IMR-90 (cell line): ENCODE data around the gene OR51B4. TPM values are rescaled to one million over a fixed set of nuclear protein-coding genes. Genes with fewer than 3 reads are reported as not detected.

ENCODE experiments used
- ATAC-seq: fragments of 200-7000 bp; cut with Tn5 transposase; 2 replicates; pipeline ENCODE4 v1.9.1; 2020; ENCODE audit warnings: low read depth, mild to moderate bottlenecking, moderate library complexity
- BruUV-seq: library from RNA; stranded (reverse); fragments of 400-500 nt; replicated peaks from 2 replicates; lab custom pipeline; 2021; lab: Mats Ljungman, UMichigan
- CTCF ChIA-PET: fragments of 300-600 bp; formaldehyde crosslinking; extraction: SDS; loops from one replicate; lab custom pipeline; 2021; ENCODE audit warnings: antibody characterized with exemption; lab: Yijun Ruan, JAX
- POLR2A ChIA-PET: fragments of 300-600 bp; sonication (Branson Sonifier 250); formaldehyde crosslinking; loops from one replicate; lab custom pipeline; 2022; ENCODE audit warnings: antibody characterized with exemption; ENCODE audit not compliant: unreplicated experiment; lab: Charles Lee
- DNase-seq: peaks from one replicate; pipeline ENCODE4 v3.0.0; 2013
- H2AFZ ChIP-seq: replicated peaks from 2 replicates; pipeline ENCODE3; 2013; ENCODE audit warnings: low read length, mild to moderate bottlenecking; ENCODE audit not compliant: poor library complexity
- H2AK5ac ChIP-seq: 2 replicates; pipeline ENCODE4 v1.6.1; 2013; ENCODE audit warnings: low read depth, low read length, inconsistent platforms
- H2AK9ac ChIP-seq: replicated peaks from 2 replicates; pipeline ENCODE3; 2013; ENCODE audit warnings: mild to moderate bottlenecking, low read depth, low read length, moderate library complexity; ENCODE audit not compliant: poor library complexity
- H2BK120ac ChIP-seq: 2 replicates; pipeline ENCODE4 v1.6.1; 2013; ENCODE audit warnings: low read depth, low read length, inconsistent platforms
- H2BK15ac ChIP-seq: 3 replicates; pipeline ENCODE4 v1.6.1; 2013; ENCODE audit warnings: low read depth, low read length, inconsistent platforms
- H2BK20ac ChIP-seq: 2 replicates; pipeline ENCODE4 v1.6.1; 2013; ENCODE audit warnings: low read depth, mild to moderate bottlenecking, inconsistent platforms, low read length, moderate library complexity
- H2BK5ac ChIP-seq: 2 replicates; pipeline ENCODE4 v1.6.1; 2013; ENCODE audit warnings: mild to moderate bottlenecking, low read depth, low read length, inconsistent platforms; ENCODE audit not compliant: poor library complexity, severe bottlenecking
- H3K14ac ChIP-seq: replicated peaks from 2 replicates; pipeline ENCODE4 v1.6.1; 2013; ENCODE audit warnings: low read depth, low read length, inconsistent platforms
- H3K18ac ChIP-seq: 2 replicates; pipeline ENCODE4 v1.6.1; 2013; ENCODE audit warnings: low read depth, low read length, control low read depth
- H3K23ac ChIP-seq: 2 replicates; pipeline ENCODE4 v1.6.1; 2013; ENCODE audit warnings: low read depth, low read length, inconsistent platforms
- H3K27ac ChIP-seq: 2 replicates; pipeline ENCODE4 v1.5.1; 2013; ENCODE audit warnings: mild to moderate bottlenecking, control low read depth, low read length; ENCODE audit not compliant: insufficient read depth
- H3K27me3 ChIP-seq: 2 replicates; pipeline ENCODE4 v1.6.1; 2013; ENCODE audit warnings: low read length; ENCODE audit not compliant: control insufficient read depth, insufficient read depth
- H3K36me3 ChIP-seq: 2 replicates; pipeline ENCODE4 v1.6.1; 2013; ENCODE audit warnings: low read length, mixed read lengths; ENCODE audit not compliant: control insufficient read depth, insufficient read depth
- H3K4ac ChIP-seq: 2 replicates; pipeline ENCODE4 v1.6.1; 2013; ENCODE audit warnings: low read depth, low read length, inconsistent platforms
- H3K4me1 ChIP-seq: 2 replicates; pipeline ENCODE4 v1.6.1; 2013; ENCODE audit warnings: low read length, mixed read lengths; ENCODE audit not compliant: control insufficient read depth, insufficient read depth
- H3K4me2 ChIP-seq: 2 replicates; pipeline ENCODE4 v1.6.1; 2013; ENCODE audit warnings: low read depth, mild to moderate bottlenecking, control low read depth, low read length, moderate library complexity
- H3K4me3 ChIP-seq: 2 replicates; pipeline ENCODE4 v1.5.1; 2013; ENCODE audit warnings: low read depth, mild to moderate bottlenecking, control low read depth, low read length, moderate library complexity; ENCODE audit not compliant: insufficient read depth
- H3K56ac ChIP-seq: 2 replicates; pipeline ENCODE4 v1.6.1; 2013; ENCODE audit warnings: low read length, inconsistent platforms; ENCODE audit not compliant: insufficient read depth; ENCODE audit errors: extremely low read depth
- H3K79me1 ChIP-seq, 2 experiments: 2 replicates each; pipeline ENCODE4 v1.6.1; 2013; ENCODE audit warnings: low read length in 2 of 2, inconsistent platforms in 1 of 2, low read depth in 1 of 2
- H3K9ac ChIP-seq: 2 replicates; pipeline ENCODE4 v1.6.1; 2013; ENCODE audit warnings: low read depth, low read length, control low read depth
- H3K9me1 ChIP-seq: 2 replicates; pipeline ENCODE4 v1.6.1; 2013; ENCODE audit warnings: low read length, inconsistent platforms; ENCODE audit not compliant: insufficient read depth
- H3K9me3 ChIP-seq: 2 replicates; pipeline ENCODE4 v1.6.1; 2013; ENCODE audit warnings: low read length; ENCODE audit not compliant: control insufficient read depth, insufficient read depth
- H4K20me1 ChIP-seq: 2 replicates; pipeline ENCODE4 v1.6.1; 2013; ENCODE audit warnings: low read length, inconsistent platforms; ENCODE audit not compliant: insufficient read depth
- H4K5ac ChIP-seq: 2 replicates; pipeline ENCODE4 v1.6.1; 2013; ENCODE audit warnings: mild to moderate bottlenecking, low read depth, low read length, control low read depth
- H4K8ac ChIP-seq, 2 experiments: 2 replicates each; pipeline ENCODE4 v1.6.1; 2013; ENCODE audit warnings: low read depth in 2 of 2, low read length in 2 of 2, control low read depth in 1 of 2, inconsistent platforms in 1 of 2
- H4K91ac ChIP-seq: 2 replicates; pipeline ENCODE4 v1.6.1; 2013; ENCODE audit warnings: low read depth, low read length, inconsistent platforms; ENCODE audit not compliant: insufficient read depth
- FOS ChIP-seq: fragments of 150-350 bp; IDR thresholded peaks from 2 replicates; pipeline ENCODE4 v1.6.1; 2016; ENCODE audit warnings: low read depth, low read length
- MAFK ChIP-seq: IDR thresholded peaks from 2 replicates; pipeline ENCODE4 v1.6.1; 2012; ENCODE audit warnings: low read depth, low read length, improper control_type of control experiment
- MAZ ChIP-seq: IDR thresholded peaks from 2 replicates; pipeline ENCODE4 v1.6.1; 2012; ENCODE audit warnings: low read depth, mild to moderate bottlenecking, low read length, improper control_type of control experiment, moderate library complexity, borderline replicate concordance
- RAD21 ChIP-seq: IDR thresholded peaks from 2 replicates; pipeline ENCODE4 v1.6.1; 2012; ENCODE audit warnings: low read length, improper control_type of control experiment
- WGBS, 2 experiments: methylation state at CpG; one replicate each; pipeline versions ENCODE4 v1.1.5 to v1.1.7; 2013; ENCODE audit warnings: missing lambda C conversion rate in 2 of 2; ENCODE audit not compliant: insufficient read length in 1 of 2; ENCODE audit errors: extremely low coverage in 2 of 2; 5-methylcytosine and 5-hydroxymethylcytosine counted together
- dilution Hi-C: fragments of 300-500 bp; cut with HindIII; formaldehyde crosslinking; loops from one replicate; pipeline ENCODE4 v1.14.3; 2018; ENCODE audit warnings: low sequenced_read_pairs; ENCODE audit not compliant: unreplicated experiment
- in situ Hi-C: fragments of 300-500 bp; cut with MboI; formaldehyde crosslinking; loops from 3 replicates; pipeline ENCODE4 v1.14.3; 2019; ENCODE audit warnings: low sequenced_read_pairs, inconsistent platforms, mixed read lengths
- intact Hi-C: fragments of 100-400 bp; cut with micrococcal nuclease; formaldehyde crosslinking; loops from 2 replicates; pipeline ENCODE4 v1.10.0; 2022
- polyA plus RNA-seq, 3 experiments: library from polyadenylated mRNA; depleted of rRNA; stranded (reverse); fragments of >200 nt; gene quantifications; 2 replicates each; pipeline ENCODE4 v1.2.3, GENCODE V29; 2012; ENCODE audit warnings: low replicate concordance in 1 of 3
- total RNA-seq: library from RNA; depleted of rRNA; stranded (reverse); fragments of >200 nt; gene quantifications from 2 replicates; pipeline ENCODE4 v1.2.3, GENCODE V29; 2012
- TF ChIP-seq, protein P1 (sequence below): fragments of 150-350 bp; IDR thresholded peaks from 2 replicates; pipeline ENCODE4 v1.6.1; 2016; ENCODE audit warnings: low read depth, mild to moderate bottlenecking, low read length, moderate library complexity, borderline replicate concordance
- TF ChIP-seq, protein P2 (sequence below): conservative IDR thresholded peaks from 2 replicates; pipeline ENCODE4 v1.5.1; 2012; ENCODE audit warnings: mild to moderate bottlenecking, low read depth, low read length, improper control_type of control experiment

The OR51B4 gene
- total and polyA plus RNA-seq, 2 of the 4 experiments (the other 2 are of a cell fraction): not detected

DNA sequence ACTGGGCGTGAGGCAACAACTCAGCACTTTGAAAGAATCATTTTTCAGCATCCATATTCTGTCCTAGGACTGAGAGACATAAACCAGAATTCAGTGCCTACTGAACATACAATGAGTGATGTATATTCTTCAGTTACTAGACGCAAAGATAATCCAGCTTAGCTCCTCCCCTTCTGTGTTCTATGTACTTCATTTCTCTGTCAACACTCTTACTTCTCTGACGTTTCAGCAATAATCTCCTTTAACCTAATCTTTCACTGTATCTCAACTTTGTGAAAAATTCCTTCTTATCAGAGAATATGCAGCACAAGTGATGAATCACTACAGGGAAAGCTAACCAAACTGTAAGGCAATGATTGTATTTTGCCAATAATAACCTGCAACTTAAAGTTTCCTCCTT, 44.1 kb upstream of the OR51B4 start (continued):
- no peak for TF ChIP-seq RAD21
- TF ChIP-seq MAZ: no peak

DNA sequence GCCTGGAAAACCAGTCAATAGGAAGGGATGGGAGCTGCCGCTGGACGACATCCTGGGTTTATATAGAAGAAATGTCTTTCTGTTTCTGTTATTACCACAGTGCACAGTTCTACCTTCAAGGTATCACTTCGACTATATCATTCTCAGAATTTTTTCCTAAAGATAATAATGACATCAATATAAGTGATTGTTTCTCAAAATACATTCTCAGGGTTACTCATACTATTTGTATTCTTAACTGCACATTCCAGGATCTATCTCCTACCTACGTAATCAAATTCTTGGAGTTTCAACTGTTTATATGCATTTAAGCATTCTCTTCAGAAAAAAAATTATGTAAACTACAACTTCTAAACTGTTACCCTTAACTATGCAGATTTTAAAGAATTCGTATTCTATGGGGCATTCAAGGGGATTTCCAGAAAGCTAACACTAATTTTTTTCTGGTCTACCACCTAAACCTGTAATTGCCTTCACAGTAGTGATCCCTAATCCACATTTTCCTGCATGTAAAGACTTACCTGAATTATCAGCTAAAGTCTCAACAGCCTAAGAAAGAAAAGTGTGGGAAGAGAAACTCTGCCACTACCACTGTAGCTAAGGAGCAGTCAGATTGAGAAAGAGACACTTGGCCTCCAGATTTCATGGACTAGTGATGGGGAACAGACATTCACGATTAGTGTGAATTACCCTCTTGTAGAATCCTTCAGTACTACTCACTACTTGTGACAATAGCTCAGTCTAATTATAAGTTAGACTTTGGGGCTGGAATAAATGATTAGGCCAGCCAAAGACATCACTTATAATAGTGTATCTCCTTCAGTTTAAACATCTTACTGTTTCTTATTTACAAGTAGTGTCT, 42.0 kb upstream of the OR51B4 start, which contains the start of gene OR51B5:
TSS of gene OR51B5 (minus strand) at position 51 of the 862 bp plus-strand sequence. CDS start at position 51, 0 bp downstream.
- Histone ChIP-seq H3K14ac (peak within 1 kb of the TSS; percentile 99), H3K56ac (peak within 1 kb of the TSS; percentile 93), H3K18ac (peak within 1 kb of the TSS; percentile 100), H3K79me1 (no peaks in the 10 kb centered on the region), H3K27me3 (no peaks in the 10 kb centered on the region), H4K8ac (peak within 1 kb of the TSS; percentile 91 to 100), H3K27ac (peak within 1 kb of the TSS; percentile 100), H2BK20ac (peak within 1 kb of the TSS; percentile 100), H3K23ac (peak within 1 kb of the TSS; percentile 97), H2BK5ac (peak within 1 kb of the TSS; percentile 100), H3K9me1 (peaks cover 5% of the 10 kb centered on the region; the same call in 1 of the 2 replicates), H2BK15ac (peak within 1 kb of the TSS; percentile 82; the same call in 2 of the 3 replicates), H3K4me3 (no peak within 1 kb of the TSS), H3K9me3 (no peaks in the 10 kb centered on the region), H2AK9ac (peak within 1 kb of the TSS; percentile 18), H3K9ac (peak within 1 kb of the TSS; percentile 63), H3K4me2 (peak within 1 kb of the TSS; percentile 71; the same call in 1 of the 2 replicates), H2AK5ac (peak within 1 kb of the TSS; percentile 97), H4K20me1 (no peaks in the 10 kb centered on the region), H4K91ac (peak within 1 kb of the TSS; percentile 100), H2BK120ac (peak within 1 kb of the TSS; percentile 99), H3K36me3 (no peaks in the 10 kb centered on the region), H2AFZ (no peak within 1 kb of the TSS), H3K4ac (peak within 1 kb of the TSS; percentile 99), H3K4me1 (peaks cover 18% of the 10 kb centered on the region), H4K5ac (peak within 1 kb of the TSS; percentile 100)
- in situ Hi-C loops (no loop called here), intact Hi-C loops (loop anchor here (1.0 kb wide), 1 partner anchor 21 kb away; no protein-coding TSS in a partner anchor), dilution Hi-C loops (no loop called here)
- no CpG with 5 or more reads among the region's 6 CpGs for WGBS, 2 experiments
- BruUV-seq: TSS peak; percentile 84
- DNase-seq (peak; percentile 92), ATAC-seq (peak; percentile 81)
- CTCF ChIA-PET: no interaction called here
- POLR2A ChIA-PET: interaction anchor here (1.0 kb wide), 1 partner anchor 20 kb away, joined by 5 read pairs; no protein-coding TSS in a partner anchor
- TF ChIP-seq, protein P1, sequence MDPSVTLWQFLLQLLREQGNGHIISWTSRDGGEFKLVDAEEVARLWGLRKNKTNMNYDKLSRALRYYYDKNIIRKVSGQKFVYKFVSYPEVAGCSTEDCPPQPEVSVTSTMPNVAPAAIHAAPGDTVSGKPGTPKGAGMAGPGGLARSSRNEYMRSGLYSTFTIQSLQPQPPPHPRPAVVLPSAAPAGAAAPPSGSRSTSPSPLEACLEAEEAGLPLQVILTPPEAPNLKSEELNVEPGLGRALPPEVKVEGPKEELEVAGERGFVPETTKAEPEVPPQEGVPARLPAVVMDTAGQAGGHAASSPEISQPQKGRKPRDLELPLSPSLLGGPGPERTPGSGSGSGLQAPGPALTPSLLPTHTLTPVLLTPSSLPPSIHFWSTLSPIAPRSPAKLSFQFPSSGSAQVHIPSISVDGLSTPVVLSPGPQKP: no peak
- TF ChIP-seq FOS (0 out of 2 replicates have a peak, but pooled peaks have one; percentile 44), MAFK (0 out of 2 replicates have a peak, but pooled peaks have one; percentile 10)
- TF ChIP-seq, protein P2, sequence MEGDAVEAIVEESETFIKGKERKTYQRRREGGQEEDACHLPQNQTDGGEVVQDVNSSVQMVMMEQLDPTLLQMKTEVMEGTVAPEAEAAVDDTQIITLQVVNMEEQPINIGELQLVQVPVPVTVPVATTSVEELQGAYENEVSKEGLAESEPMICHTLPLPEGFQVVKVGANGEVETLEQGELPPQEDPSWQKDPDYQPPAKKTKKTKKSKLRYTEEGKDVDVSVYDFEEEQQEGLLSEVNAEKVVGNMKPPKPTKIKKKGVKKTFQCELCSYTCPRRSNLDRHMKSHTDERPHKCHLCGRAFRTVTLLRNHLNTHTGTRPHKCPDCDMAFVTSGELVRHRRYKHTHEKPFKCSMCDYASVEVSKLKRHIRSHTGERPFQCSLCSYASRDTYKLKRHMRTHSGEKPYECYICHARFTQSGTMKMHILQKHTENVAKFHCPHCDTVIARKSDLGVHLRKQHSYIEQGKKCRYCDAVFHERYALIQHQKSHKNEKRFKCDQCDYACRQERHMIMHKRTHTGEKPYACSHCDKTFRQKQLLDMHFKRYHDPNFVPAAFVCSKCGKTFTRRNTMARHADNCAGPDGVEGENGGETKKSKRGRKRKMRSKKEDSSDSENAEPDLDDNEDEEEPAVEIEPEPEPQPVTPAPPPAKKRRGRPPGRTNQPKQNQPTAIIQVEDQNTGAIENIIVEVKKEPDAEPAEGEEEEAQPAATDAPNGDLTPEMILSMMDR: no peak
